ENCODE data around the gene SDR42E1. TPM values are rescaled to one million over a fixed set of nuclear protein-coding genes. Genes with fewer than 3 reads are reported as not detected.

SDR42E1 gene
- total and polyA plus RNA-seq, 2 of the 13 experiments (the other 11 are each of a cell fraction or from before 2014, with no cell fraction given) = 0.01 to 0.13 TPM

GRCh38 chr16:82055728-82056549, 44.7 kb upstream of the SDR42E1 start (continued):
- TF ChIP-seq MIER3 (CRISPR knock-in tag; IDR thresholded peaks at IDR 0.05; ENCODE audit: borderline replicate concordance) = peak; percentile 72; the same call in 1 of the 2 replicates
- no peak for TF ChIP-seq ZNF607 (CRISPR knock-in tag; IDR thresholded peaks at IDR 0.05; ENCODE audit: borderline replicate concordance)
- no peak for TF ChIP-seq FIP1L1 (IDR thresholded peaks at IDR 0.05; ENCODE audit: borderline replicate concordance, insufficient read depth, low read depth, low read length)
- TF ChIP-seq U2AF2 (IDR thresholded peaks at IDR 0.05; ENCODE audit: low read depth, low read length) = no peak
- TF ChIP-seq KAT7 (CRISPR knock-in tag; IDR thresholded peaks at IDR 0.05; ENCODE audit: borderline replicate concordance) = no peak
- no peak for TF ChIP-seq ZBTB10 (CRISPR knock-in tag; IDR thresholded peaks at IDR 0.05; ENCODE audit: borderline replicate concordance)
- no peak for TF ChIP-seq TOPORS (CRISPR knock-in tag; IDR thresholded peaks at IDR 0.05)
- no peak for TF ChIP-seq MXD1 (CRISPR knock-in tag; IDR thresholded peaks at IDR 0.05)
- TF ChIP-seq ZFX (CRISPR knock-in tag; IDR thresholded peaks at IDR 0.05; ENCODE audit: low read depth) = no peak
- TF ChIP-seq RFX3 (CRISPR knock-in tag; IDR thresholded peaks at IDR 0.05) = no peak; the same call in 1 of the 2 replicates
- no peak for TF ChIP-seq ZNF704 (CRISPR knock-in tag; IDR thresholded peaks at IDR 0.05; ENCODE audit: borderline replicate concordance)
- TF ChIP-seq ZNF720 (CRISPR knock-in tag; IDR thresholded peaks at IDR 0.05) = no peak
- TF ChIP-seq, protein P1, sequence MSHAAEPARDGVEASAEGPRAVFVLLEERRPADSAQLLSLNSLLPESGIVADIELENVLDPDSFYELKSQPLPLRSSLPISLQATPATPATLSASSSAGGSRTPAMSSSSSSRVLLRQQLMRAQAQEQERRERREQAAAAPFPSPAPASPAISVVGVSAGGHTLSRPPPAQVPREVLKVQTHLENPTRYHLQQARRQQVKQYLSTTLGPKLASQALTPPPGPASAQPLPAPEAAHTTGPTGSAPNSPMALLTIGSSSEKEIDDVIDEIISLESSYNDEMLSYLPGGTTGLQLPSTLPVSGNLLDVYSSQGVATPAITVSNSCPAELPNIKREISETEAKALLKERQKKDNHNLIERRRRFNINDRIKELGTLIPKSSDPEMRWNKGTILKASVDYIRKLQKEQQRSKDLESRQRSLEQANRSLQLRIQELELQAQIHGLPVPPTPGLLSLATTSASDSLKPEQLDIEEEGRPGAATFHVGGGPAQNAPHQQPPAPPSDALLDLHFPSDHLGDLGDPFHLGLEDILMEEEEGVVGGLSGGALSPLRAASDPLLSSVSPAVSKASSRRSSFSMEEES (CRISPR knock-in tag; IDR thresholded peaks at IDR 0.05) = peak; percentile 64; the same call in 1 of the 2 replicates
- no peak for TF ChIP-seq PHF8 (CRISPR knock-in tag; IDR thresholded peaks at IDR 0.05)
- TF ChIP-seq ZNF891 (CRISPR knock-in tag; IDR thresholded peaks at IDR 0.05) = no peak
- TF ChIP-seq SPEN (CRISPR knock-in tag; IDR thresholded peaks at IDR 0.05; ENCODE audit: low read depth) = no peak
- no peak for TF ChIP-seq CENPT (CRISPR knock-in tag; IDR thresholded peaks at IDR 0.05; ENCODE audit: low read depth)
- TF ChIP-seq ZNF570 (CRISPR knock-in tag; IDR thresholded peaks at IDR 0.05; ENCODE audit: borderline replicate concordance) = no peak
- TF ChIP-seq PHF5A (CRISPR knock-in tag; IDR thresholded peaks at IDR 0.05; ENCODE audit: low read depth, unreplicated experiment) = peak; percentile 39
- no peak for TF ChIP-seq TRAFD1 (CRISPR knock-in tag; IDR thresholded peaks at IDR 0.05; ENCODE audit: borderline replicate concordance)
- no peak for TF ChIP-seq ZMAT3 (CRISPR knock-in tag; conservative IDR thresholded peaks at IDR 0.05)
